ENCODE results near the gene LOXL3. TPM values are rescaled to one million over a fixed set of nuclear protein-coding genes. Genes with fewer than 3 reads are reported as not detected.

LOXL3 gene
- total RNA-seq, 2 experiments from 2014 or later: 0.21 to 0.98 TPM

- ChIA-PET POLR2A (no interaction called here), CTCF (ENCODE audit: unreplicated experiment) (no interaction called here)
- no peaks in the 10 kb centered on the region for H3K79me2 ChIP-seq (ENCODE audit: insufficient read depth, low read depth, low read length)
- H3K9me2 ChIP-seq (ENCODE audit: insufficient read depth, low read length): no peaks in the 10 kb centered on the region
- H3K9me3 ChIP-seq (ENCODE audit: low read length): no peaks in the 10 kb centered on the region
- H3K4me3 ChIP-seq (ENCODE audit: low read depth, low read length, poor library complexity, severe bottlenecking): no peak overlapping the region
- no peak overlapping the region for H3K4me2 ChIP-seq (ENCODE audit: low read length)
- no peaks in the 10 kb centered on the region for H4K20me1 ChIP-seq (ENCODE audit: insufficient read depth, low read length)
- H3K36me3 ChIP-seq (ENCODE audit: insufficient read depth, low read length): no peaks in the 10 kb centered on the region
- H3K4me1 ChIP-seq (ENCODE audit: insufficient read depth, low read length, poor library complexity, severe bottlenecking): peaks cover 6% of the 10 kb centered on the region
- no peak for DNase-seq (ENCODE audit: low spot score)
- no peak for TF ChIP-seq EZH2phosphoT487 (IDR thresholded peaks at IDR 0.05; ENCODE audit: borderline replicate concordance, low read depth, low read length)
- TF ChIP-seq, protein P1, sequence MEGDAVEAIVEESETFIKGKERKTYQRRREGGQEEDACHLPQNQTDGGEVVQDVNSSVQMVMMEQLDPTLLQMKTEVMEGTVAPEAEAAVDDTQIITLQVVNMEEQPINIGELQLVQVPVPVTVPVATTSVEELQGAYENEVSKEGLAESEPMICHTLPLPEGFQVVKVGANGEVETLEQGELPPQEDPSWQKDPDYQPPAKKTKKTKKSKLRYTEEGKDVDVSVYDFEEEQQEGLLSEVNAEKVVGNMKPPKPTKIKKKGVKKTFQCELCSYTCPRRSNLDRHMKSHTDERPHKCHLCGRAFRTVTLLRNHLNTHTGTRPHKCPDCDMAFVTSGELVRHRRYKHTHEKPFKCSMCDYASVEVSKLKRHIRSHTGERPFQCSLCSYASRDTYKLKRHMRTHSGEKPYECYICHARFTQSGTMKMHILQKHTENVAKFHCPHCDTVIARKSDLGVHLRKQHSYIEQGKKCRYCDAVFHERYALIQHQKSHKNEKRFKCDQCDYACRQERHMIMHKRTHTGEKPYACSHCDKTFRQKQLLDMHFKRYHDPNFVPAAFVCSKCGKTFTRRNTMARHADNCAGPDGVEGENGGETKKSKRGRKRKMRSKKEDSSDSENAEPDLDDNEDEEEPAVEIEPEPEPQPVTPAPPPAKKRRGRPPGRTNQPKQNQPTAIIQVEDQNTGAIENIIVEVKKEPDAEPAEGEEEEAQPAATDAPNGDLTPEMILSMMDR (conservative IDR thresholded peaks at IDR 0.05; ENCODE audit: low read length): no peak
- no peak overlapping the region for H3K27ac ChIP-seq (ENCODE audit: low read depth, low read length, poor library complexity, severe bottlenecking)
- no peak overlapping the region for H2AFZ ChIP-seq (ENCODE audit: low read length)
- intact Hi-C loops (cut with micrococcal nuclease; ENCODE audit: unreplicated experiment): no loop called here
- no TSS peak for BruUV-seq (replicated peaks)
Observed at GRCh38 chr2:74559912-74560311, 6.2 kb upstream of the LOXL3 start.

DNA sequence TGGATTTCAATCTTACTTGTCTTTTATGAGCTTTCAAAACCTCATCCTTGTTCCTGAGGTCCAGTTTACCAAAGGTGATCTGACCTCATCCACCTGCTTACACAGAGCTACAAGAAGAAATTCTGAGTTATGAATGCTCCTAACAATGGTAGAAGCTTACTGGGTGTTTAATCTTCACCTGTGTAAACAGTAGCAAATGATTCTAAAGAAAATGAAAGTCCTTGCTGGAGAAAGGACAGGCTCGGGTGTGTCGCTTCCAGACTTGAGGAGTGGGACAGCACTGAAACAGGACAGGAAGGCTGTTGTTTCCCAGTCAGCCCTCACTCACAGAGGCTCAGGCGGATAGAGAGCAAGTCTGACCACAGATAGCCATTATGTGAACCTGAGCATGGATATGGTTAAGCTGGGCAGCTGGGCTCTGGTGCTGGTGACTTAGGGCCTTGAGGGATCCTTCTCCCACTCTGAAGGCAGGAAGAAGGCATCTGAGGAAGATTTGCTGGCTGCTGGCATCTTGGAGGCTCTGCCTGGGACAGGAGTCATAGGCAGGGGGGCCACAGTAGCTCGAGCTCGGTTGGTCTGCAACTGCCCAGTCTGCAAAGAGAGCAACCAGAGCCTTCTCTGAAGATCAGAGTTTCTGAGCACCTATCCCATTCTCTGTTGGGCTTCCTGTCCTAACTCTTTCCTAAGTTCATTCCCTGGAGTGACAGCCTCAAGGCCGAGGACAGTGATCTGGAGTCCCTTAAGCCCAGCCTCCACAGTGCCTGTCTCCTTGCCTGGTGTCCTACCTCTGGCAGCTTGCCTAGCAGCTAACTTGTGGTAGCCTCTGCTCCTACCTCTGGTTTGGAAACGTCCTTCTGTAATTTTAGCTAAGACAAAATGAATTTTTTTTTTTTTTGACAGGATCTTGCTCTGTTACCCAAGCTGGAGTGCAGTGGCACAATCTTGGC lies 4.8 kb upstream of the LOXL3 start:
- H3K79me2 ChIP-seq (ENCODE audit: insufficient read depth, low read depth, low read length): no peaks in the 10 kb centered on the region
- H3K36me3 ChIP-seq (ENCODE audit: insufficient read depth, low read length): no peaks in the 10 kb centered on the region
- no peaks in the 10 kb centered on the region for H4K20me1 ChIP-seq (ENCODE audit: insufficient read depth, low read length)
- no peak for DNase-seq (ENCODE audit: low spot score)
- H3K4me3 ChIP-seq (ENCODE audit: low read depth, low read length, poor library complexity, severe bottlenecking): no peak overlapping the region
- BruUV-seq (replicated peaks): no TSS peak
- H3K9me3 ChIP-seq (ENCODE audit: low read length): no peaks in the 10 kb centered on the region
- ChIA-PET POLR2A (interaction anchor here (0.9 kb wide), 1 partner anchor 12 kb away, joined by 5 read pairs; no protein-coding TSS in a partner anchor), CTCF (ENCODE audit: unreplicated experiment) (interaction anchor here (0.6 to 0.7 kb wide), 3 partner anchors 27 to 292 kb away, joined by 3 to 4 read pairs (median 3); no protein-coding TSS in a partner anchor)
- H3K4me1 ChIP-seq (ENCODE audit: insufficient read depth, low read length, poor library complexity, severe bottlenecking): peaks cover 10% of the 10 kb centered on the region
- no peak overlapping the region for H2AFZ ChIP-seq (ENCODE audit: low read length)
- no peak overlapping the region for H3K4me2 ChIP-seq (ENCODE audit: low read length)
- TF ChIP-seq, protein P1 (conservative IDR thresholded peaks at IDR 0.05; ENCODE audit: low read length): no peak
- TF ChIP-seq EZH2phosphoT487 (IDR thresholded peaks at IDR 0.05; ENCODE audit: borderline replicate concordance, low read depth, low read length): no peak
- intact Hi-C loops (cut with micrococcal nuclease; ENCODE audit: unreplicated experiment): no loop called here
- H3K27ac ChIP-seq (ENCODE audit: low read depth, low read length, poor library complexity, severe bottlenecking): no peak overlapping the region
- no peaks in the 10 kb centered on the region for H3K9me2 ChIP-seq (ENCODE audit: insufficient read depth, low read length)

GRCh38 chr2:74556831-74557370 lies 3.2 kb upstream of the LOXL3 start:
- H3K4me3 ChIP-seq (ENCODE audit: low read depth, low read length, poor library complexity, severe bottlenecking): no peak overlapping the region

More at GRCh38 chr2:74556831-74557370, 3.2 kb upstream of the LOXL3 start:
- DNase-seq (ENCODE audit: low spot score): no peak
- BruUV-seq (replicated peaks): no TSS peak
- Histone ChIP-seq H3K9me3 (ENCODE audit: low read length) (no peaks in the 10 kb centered on the region), H2AFZ (ENCODE audit: low read length) (no peak overlapping the region), H3K4me2 (ENCODE audit: low read length) (no peak overlapping the region), H3K36me3 (ENCODE audit: insufficient read depth, low read length) (no peaks in the 10 kb centered on the region), H3K4me1 (ENCODE audit: insufficient read depth, low read length, poor library complexity, severe bottlenecking) (peaks cover 13% of the 10 kb centered on the region), H4K20me1 (ENCODE audit: insufficient read depth, low read length) (no peaks in the 10 kb centered on the region), H3K9me2 (ENCODE audit: insufficient read depth, low read length) (no peaks in the 10 kb centered on the region), H3K79me2 (ENCODE audit: insufficient read depth, low read depth, low read length) (no peaks in the 10 kb centered on the region), H3K27ac (ENCODE audit: low read depth, low read length, poor library complexity, severe bottlenecking) (no peak overlapping the region)
- ChIA-PET POLR2A (no interaction called here), CTCF (ENCODE audit: unreplicated experiment) (no interaction called here)
- no peak for TF ChIP-seq EZH2phosphoT487 (IDR thresholded peaks at IDR 0.05; ENCODE audit: borderline replicate concordance, low read depth, low read length)
- TF ChIP-seq, protein P1 (conservative IDR thresholded peaks at IDR 0.05; ENCODE audit: low read length): no peak
- intact Hi-C loops (cut with micrococcal nuclease; ENCODE audit: unreplicated experiment): no loop called here
